Cerebellar nuclear complex (tissue), 1 donor: ENCODE measurements around the gene MYL6B.
"Not testable (repeated sequence)": the region's sequence is repeated elsewhere in the genome, so short reads cannot be mapped to it uniquely, and the experiment has no call there.

Experiments
- DNase-seq, 2 experiments: peaks; one replicate each; lab custom pipeline; 2025; lab: John Stamatoyannopoulos, UW

The MYL6B gene

DNA sequence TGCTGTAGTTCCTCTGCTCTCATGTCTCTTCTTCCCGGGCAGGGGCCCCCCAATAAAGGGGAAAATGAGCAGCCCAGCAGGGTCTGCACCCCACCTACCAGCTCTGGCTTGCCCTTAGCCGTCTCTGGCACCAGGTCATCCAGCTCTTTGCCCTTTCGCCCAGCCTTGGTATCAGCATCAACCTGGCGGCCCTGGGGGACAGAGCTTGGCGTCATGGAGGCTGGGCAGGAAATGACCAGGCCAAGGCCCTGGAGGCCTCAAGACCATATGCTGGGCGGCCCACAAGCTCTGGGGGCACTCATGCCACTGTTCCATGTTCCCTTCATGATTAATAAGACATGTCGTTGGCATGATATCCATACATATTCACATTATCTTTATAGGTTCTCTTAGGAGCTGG lies 20.5 kb downstream of the MYL6B start:
- DNase-seq: no peak

DNA sequence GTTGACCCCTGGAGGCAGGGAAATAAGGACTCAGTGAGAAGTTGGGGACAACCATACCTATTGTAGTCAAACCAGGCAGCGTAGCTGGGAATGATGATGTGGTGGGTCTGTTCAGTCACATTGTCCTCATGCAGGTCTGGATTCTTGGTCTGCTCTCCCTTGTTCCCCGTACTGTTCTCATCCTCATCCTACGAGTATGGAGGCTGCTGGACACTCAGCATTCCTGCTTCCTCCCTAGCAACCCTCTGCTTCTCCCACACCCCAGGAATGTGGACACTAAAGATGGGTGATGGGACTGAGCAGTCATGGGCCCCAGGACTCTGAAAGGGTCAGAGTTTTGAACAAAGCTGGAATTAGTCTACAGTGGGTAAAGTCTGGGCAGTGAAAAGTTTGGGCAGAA lies 26.0 kb downstream of the MYL6B start:
- DNase-seq: no peak

DNA sequence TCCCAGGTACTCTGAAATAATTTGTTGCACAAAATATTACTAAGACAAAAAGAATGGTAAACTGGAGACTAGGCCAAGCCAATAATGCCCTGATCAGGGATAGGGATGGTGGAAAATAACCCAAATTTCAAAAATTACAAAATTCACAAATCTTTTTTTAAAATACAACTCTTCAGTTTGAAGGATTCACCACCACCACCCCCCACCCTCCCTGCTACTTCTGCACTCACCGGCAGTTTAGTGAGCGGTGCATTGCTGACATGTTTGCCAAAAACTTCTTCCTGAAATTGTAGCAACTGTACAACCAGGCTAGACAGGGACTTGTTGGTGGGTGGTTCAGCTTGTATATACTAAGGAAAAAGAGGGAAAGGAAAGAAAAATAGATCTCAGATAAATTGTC lies 34.6 kb downstream of the MYL6B start:
- no peak for DNase-seq

GRCh38 chr12:56188131-56188777 lies 35.9 kb downstream of the MYL6B start:
- DNase-seq: no peak

DNA sequence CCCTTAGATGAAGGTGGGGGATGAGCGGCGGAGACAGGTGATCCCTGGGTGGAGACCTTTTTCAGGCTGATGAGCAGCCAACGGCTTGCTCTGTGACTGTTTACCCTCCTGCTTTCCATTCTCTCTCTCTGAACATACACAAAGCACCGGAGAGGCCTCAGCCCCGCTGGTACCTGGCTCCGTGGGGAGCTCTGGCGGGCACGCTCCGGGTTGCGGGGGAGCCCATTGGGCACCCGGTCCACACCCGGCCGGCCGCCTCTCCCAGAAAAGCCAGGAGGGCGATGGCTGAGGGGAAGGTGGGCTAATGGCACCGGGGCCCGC lies 36.4 kb downstream of the MYL6B start:
- no peak for DNase-seq

- DNase-seq: peak in 1 of 2 experiments; percentile 32
Observed at GRCh38 chr12:56189099-56189917, 36.9 kb downstream of the MYL6B start, which contains the start of gene SMARCC2. TSS of gene SMARCC2 (minus strand) at chr12:56189483. CDS start at chr12:56189461, 22 bp downstream.

- DNase-seq: peak in 1 of 2 experiments; percentile 4
Observed at GRCh38 chr12:56189918-56190694, 37.7 kb downstream of the MYL6B start.

- DNase-seq: no peak
Observed at GRCh38 chr12:56190695-56191155, 38.3 kb downstream of the MYL6B start.

DNA sequence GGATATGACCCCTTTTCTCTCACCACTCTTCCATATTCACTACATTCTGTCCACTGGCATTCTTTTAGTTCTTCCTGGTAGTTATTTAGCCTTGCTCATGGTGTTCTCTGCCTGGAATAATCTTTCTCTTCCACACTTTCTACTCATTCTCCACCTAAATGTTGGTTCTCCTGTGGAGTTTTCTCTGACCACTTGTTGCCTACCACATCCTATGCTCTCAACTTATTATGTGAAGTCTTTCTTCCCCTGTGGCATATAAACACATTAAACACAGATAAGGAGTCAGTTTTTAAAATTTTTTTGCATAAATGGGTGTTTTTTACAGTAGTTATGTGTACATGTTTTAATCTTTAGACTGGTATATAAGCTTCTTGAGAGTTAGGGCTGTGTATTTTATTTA lies 40.2 kb downstream of the MYL6B start:
- no peak for DNase-seq

GRCh38 chr12:56193025-56193578 lies 40.7 kb downstream of the MYL6B start:
- peak in 1 of 2 experiments; percentile 50 for DNase-seq

DNA sequence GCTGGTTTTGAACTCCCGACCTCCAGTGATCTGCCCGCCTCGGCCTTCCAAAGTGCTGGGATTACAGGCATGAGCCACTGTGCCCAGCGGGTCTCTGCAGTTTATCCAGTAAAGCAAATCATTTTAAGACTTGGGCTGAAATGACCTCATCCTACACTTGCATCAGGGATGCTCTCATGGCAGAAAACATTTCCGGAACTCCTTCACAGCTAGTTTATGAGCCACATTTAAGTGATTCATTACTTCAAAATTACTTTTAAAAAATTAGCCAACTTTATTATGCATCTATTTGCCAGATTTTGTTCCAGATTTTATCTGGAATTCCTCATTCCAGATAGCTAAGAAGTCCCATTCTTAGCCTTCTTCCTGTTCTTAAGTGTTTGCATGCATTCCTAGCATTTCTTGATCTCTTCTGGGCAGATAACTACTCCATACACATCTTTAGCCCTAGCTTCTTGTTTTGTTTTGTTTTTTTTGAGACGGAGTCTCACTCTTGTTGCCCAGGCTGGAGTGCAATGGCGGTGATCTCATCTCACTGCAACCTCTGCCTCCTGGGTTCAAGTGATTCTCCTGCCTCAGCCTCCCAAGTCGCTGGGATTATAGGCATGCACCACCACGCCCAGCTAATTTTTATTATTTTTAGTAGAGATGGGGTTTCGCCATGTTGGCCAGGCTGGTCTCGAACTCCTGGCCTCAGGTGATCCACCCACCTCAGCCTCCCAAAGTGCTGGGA lies 44.6 kb downstream of the MYL6B start:
- DNase-seq: not testable (repeated sequence)

DNA sequence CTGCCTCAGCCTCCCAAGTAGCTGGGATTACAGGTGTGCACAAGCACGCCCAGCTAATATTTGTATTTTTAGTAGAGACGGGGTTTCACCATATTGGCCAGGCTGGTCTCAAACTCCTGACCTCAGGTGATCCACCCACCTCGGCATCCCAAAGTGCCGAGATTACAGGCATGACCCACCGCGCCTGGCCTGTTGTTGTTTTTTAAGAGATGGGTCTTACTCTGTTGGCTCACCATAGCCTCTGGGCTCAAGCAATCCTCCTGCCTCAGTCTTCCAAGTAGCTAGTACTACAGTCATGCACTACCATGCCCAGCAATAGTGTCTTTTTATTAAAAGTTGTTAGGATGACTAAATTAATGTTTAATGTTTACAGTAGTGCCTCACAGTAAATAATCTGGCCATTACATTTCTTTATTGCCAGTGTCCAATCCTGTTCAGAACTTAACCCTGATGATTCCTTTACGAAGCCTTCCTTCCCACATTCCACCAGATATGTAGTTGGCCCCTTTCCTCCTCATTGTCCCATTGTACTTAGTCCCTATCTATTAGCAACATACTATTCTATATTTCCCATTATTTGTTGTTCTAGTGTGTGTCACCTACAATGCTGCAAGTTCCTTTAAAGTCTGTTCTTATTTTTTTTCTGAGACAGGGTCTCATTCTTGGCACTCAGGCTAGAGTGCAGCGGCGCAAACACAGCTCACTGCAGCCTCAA lies 45.7 kb downstream of the MYL6B start:
- DNase-seq: no peak

- no peak for DNase-seq
Observed at GRCh38 chr12:56198836-56199235, 46.4 kb downstream of the MYL6B start.

- DNase-seq: no peak
Observed at GRCh38 chr12:56202366-56202765, 50.0 kb downstream of the MYL6B start.

GRCh38 chr12:56202838-56203237 lies 50.5 kb downstream of the MYL6B start:
- DNase-seq: no peak

DNA sequence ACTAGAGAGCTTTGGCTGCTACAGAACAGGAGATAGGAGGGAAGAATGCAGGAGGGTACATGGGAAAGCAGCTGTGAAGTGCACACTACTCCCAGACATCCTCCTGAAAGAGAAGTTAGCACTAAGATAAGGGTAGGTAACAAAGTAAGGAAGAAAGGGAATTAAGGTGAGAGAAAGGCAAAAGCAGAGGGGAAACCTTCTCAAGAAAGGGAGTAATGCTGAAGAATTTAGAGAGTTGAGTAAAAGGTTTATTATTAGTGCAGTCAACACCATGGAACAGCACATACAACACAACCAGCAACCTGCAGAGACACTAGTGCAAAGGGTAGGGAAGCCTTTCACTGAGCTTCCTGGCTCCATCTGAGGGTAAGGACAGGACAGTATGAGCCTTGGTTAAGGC lies 51.9 kb downstream of the MYL6B start:
- DNase-seq: no peak

- DNase-seq: no peak
Observed at GRCh38 chr12:56205445-56205844, 53.1 kb downstream of the MYL6B start.

- no peak for DNase-seq
Observed at GRCh38 chr12:56206452-56207166, 54.2 kb downstream of the MYL6B start.
